ENCODE data around the gene SYPL1.

GRCh38 chr7:106138776-106139175, 26.7 kb upstream of the SYPL1 start:
- TF ChIP-seq CTCF (conservative IDR thresholded peaks at IDR 0.05; ENCODE audit: low read depth, low read length) (no peak), EZH2 (IDR thresholded peaks at IDR 0.05; ENCODE audit: borderline replicate concordance, low read depth, low read length, poor library complexity, severe bottlenecking) (no peak)
